HG03175 (cell line): ENCODE results near the gene FAAP20.

Experiments
- ATAC-seq: cut with Tn5 transposase; IDR thresholded peaks from one replicate; pipeline ENCODE4 v1.9.1; 2021; ENCODE audit warnings: mild to moderate bottlenecking, moderate library complexity; ENCODE audit not compliant: unreplicated experiment

The FAAP20 gene

DNA sequence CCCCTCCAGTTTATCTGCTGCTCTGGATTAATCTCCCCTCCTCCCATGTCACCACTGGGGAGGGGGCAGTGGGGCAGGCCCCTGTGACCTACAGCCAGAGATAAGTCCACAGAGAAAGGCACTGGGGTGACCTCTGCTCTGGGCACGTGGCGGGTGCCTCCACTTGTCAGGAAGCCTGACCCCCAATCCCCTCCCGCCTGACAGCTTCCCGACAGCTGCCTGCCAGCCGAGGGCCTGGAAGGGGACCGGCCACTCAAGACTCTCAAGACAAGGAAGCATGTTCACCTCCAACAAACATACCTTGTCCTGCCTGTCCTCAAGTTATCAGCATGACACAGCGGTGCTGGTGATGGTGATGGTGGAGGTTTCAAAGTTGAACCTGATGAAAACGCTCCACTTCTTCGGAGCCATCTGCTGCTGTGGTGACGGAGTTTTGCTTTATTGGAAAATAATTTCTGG is 3.2 kb upstream of the FAAP20 start:
- no peak for ATAC-seq

DNA sequence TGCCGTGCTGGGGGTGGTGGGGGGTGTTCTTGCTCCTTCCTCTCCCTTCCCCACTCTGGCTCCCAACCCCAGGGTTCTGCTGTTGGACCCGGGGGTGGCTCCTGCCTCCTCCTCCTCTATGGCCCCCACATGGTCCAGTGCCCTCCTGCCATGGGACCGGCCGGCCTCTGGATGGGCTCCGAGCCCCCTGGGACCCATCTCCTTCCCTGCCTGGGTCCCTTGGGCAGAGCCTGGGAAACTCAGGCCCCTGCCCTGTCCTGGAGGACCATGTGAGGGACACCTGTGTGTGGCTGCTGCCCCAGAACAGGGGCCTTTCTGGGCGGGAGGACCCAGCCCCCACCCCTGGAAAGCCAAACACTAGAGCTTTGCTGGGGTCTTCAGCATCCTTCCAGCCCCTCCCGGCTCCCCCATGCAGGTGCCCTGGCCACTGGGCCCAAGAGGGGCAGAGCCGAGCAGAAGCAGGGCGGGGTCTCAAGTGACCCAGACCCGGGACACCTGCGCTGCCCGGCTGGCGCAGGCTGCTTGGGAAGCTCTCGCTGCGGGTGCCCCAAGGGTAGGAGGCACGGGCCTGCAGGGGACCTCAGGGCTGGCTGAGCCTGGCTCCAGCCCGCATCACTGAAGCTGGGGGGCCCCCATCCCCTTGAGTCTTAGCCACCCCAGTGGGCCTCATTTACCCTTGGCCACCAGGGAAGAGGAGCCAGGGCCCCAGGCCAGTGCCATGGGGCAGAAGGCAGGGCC is 2.5 kb upstream of the FAAP20 start:
- no peak for ATAC-seq

- ATAC-seq: no peak
Measured at GRCh38 chr1:2195785-2196184, 1.2 kb upstream of the FAAP20 start.

DNA sequence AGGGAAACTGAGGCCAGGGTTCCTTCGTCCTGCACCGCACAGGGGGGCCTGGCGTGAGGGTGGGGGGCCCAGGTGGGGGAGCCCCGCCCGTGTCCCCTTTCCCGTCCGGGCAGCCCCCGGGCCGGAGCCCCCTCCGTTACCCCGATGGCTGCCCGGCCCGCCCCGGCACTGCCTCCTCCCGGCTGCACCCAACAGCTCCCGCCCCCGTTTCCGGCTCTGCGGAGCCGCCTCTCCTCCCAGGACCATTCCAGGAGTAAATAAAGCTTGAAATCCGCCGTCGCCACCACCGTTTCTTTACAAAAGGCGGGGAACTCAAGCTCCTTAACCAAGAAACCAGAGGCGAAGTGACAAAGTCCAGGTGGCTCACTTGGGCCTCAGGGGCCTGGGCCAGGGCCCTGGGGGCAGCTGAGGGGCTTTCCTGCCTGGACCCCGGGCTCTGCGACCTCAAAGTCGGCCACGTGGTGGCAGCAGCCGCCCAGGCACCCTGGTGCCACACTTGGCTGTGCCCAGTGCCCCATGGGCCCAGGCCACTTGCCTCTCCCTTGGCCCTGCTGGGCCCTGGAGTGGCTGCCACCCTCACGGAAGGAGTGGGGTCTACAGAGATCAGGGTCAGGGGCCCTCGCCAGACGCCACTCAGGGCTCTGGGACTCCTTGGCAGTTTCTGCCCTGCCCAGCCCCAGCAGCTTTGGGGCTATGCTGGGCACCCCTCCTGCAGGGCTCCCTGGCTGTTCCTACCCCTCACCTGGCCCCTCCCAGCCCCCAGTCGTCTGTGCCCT is 514 bp upstream of the FAAP20 start:
- ATAC-seq: peak; percentile 65

GRCh38 chr1:2193514-2194281 is 874 bp downstream of the FAAP20 start:
- ATAC-seq: no peak

- no peak for ATAC-seq
Measured at GRCh38 chr1:2192031-2192995, 2.3 kb downstream of the FAAP20 start.

GRCh38 chr1:2190491-2190976 is 4.0 kb downstream of the FAAP20 start:
- ATAC-seq: no peak

DNA sequence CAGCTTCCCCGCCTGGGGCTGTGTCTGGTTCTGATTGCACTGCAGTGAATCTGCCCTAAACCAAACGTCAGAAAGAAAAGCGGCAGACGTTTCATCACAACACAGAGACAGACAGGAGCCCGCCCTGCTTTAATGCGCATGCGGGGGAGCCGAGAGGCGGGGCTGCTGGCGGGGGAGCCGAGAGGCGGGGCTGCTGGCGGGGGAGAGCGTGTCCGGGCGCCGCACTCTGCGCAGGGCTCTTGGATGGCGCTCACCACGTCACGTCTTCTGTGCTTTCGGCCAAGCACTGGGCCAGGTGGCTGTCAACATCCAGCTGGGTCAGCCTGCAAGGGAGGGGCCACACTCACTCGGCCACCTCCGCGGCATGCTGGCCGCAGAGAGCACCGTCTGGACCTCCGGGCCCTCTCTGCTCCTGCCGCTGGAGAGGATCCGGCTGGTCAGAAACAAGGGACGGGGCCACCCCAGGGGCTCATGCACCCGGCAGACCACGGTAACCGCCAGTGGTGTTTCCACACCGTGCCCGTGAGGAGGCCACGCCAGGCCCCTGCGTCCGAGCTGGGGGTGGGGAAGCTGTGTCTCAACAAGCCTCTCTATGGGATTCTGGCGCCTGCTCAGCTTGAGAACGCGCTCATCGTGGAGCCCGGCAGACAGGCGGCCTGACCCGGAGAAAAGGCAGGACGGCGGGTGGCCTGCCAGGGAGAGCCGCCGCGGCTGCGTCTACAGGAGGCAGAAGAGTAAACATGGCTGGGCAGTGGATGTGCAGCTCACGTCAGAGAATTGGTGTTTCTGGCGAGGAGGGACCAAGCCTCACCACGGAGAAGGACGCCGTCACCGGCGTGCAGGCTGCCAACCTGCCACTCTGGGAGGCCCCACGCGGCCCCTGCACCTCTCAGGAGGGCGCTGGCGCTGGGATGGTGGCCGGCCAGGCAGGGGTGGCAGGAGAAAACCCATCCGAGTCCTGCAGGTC is 4.8 kb downstream of the FAAP20 start:
- peak; percentile 85 for ATAC-seq

GRCh38 chr1:2188336-2188735 is 6.2 kb downstream of the FAAP20 start:
- ATAC-seq: no peak

DNA sequence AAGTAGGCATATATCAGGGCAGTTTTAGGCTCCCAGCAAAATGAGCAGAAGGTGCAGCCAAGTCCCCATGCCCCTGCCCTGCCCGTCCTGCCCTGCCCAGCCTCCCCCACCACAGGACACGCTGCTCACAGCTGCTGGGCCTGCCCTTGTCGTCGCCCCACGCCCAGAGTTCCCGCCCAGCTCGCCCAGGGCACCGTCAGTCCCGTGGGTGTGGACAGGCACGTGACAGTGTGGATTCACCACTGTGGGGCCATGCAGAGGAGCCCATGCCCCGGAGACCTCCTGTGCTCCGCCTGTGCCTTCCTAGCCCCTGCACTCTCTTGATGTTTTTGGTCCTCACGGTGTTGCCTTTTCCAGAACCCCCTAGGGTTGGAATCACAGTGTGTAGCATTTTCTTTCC is 7.0 kb downstream of the FAAP20 start:
- no peak for ATAC-seq

- no peak for ATAC-seq
Measured at GRCh38 chr1:2186901-2187300, 7.7 kb downstream of the FAAP20 start.

GRCh38 chr1:2185880-2186855 is 8.4 kb downstream of the FAAP20 start:
- ATAC-seq: no peak

DNA sequence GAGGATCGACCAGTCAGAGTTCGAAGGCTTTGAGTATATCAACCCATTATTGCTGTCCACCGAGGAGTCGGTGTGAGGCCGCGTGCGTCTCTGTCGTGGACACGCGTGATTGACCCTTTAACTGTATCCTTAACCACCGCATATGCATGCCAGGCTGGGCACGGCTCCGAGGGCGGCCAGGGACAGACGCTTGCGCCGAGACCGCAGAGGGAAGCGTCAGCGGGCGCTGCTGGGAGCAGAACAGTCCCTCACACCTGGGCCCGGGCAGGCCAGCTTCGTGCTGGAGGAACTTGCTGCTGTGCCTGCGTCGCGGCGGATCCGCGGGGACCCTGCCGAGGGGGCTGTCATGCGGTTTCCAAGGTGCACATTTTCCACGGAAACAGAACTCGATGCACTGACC is 9.6 kb downstream of the FAAP20 start:
- no peak for ATAC-seq

DNA sequence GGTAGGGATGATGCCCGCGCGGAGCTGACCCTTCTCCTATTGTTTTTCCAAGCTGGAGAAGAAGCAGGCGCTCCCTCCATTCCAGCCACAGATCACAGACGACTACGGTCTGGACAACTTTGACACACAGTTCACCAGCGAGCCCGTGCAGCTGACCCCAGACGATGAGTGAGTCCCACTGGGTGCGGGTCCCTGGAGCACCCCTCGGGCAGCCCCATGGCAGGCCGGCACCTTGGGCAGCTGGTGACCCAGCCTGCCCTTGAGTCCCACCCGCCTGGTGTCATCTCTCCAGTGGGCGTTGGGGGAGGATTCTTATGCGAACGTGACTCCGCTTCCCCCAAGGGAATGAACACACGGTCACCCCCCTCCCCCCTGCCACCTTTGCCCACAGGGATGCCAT is 10.0 kb downstream of the FAAP20 start:
- no peak for ATAC-seq

- ATAC-seq: no peak
Measured at GRCh38 chr1:2183937-2184334, 10.6 kb downstream of the FAAP20 start.

- no peak for ATAC-seq
Measured at GRCh38 chr1:2182376-2182775, 12.2 kb downstream of the FAAP20 start.

DNA sequence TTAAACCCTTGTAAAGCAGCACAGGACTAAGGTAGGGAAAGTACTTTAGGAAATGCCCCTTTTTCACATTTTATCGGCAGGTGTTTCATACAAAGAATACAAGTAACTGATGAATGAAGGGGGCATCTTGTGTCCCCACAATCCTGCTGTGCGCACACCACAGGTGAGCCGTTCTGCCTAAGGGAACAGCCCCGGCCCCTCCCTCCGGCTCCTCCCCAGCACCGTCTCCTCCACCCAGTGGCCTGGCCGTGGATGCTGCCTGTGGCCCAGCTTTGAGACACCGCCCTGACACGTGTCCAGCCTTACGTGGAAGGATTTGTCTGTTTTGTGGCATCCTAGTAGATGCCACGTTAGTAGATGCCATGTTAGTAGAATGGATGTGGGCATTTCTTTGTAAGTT is 12.8 kb downstream of the FAAP20 start:
- ATAC-seq: no peak

GRCh38 chr1:2181271-2181670 is 13.3 kb downstream of the FAAP20 start:
- no peak for ATAC-seq
